Measurements from ENCODE around the gene MICA. TPM values are rescaled to one million over a fixed set of nuclear protein-coding genes. Genes with fewer than 3 reads are reported as not detected.

The MICA gene
- 10 to 100 TPM in 3 of 4 donors, 1 to 10 TPM in 1; 7.8 to 45.3 (median 19.9) TPM for total RNA-seq

GRCh38 chr6:31403283-31404060 is at the start of gene MICA:
MICA (plus strand) TSS chr6:31403595; CDS start chr6:31403633, 38 bp downstream.
- H3K4me3 ChIP-seq = peak within 1 kb of the TSS; percentile 19 to 92 (median 72)
- DNase-seq = peak; percentile 94
- WGBS, 2 donors (ENCODE audit: low coverage in 1 of 2) = 0% methylated on average over 57 of the region's 58 CpGs; no CpG with 5 or more reads in 1 of the 2 donors
- H3K36me3 ChIP-seq = no peaks in the 10 kb centered on the region
- H3K4me1 ChIP-seq = peaks cover 29 to 65% (median 50%) of the 10 kb centered on the region in 4 donors
- H3K9me3 ChIP-seq = no peaks in the 10 kb centered on the region
- in situ Hi-C loops (cut with MboI; ENCODE audit: low pct_ligation_motif_present in 1 of 4, low pct_unique_long_range_greater_than_20kb in 1 of 4, low sequenced_read_pairs in 3 of 4) = loop anchor here in 2 of 4 donors (5.0 kb wide), 1 partner anchor 39 kb away; no protein-coding TSS in a partner anchor
- TF ChIP-seq POLR2A (IDR thresholded peaks at IDR 0.05) (peak; percentile 77), EP300 (IDR thresholded peaks at IDR 0.05; ENCODE audit: low read depth) (no peak), CTCF (IDR thresholded peaks at IDR 0.05) (peak in 2 of 5 experiments; percentile 22 to 42), POLR2AphosphoS5 (IDR thresholded peaks at IDR 0.05) (peak; percentile 81 to 93 (median 88))
- H3K27ac ChIP-seq = peak within 1 kb of the TSS; percentile 98 to 100 (median 99)
- H3K27me3 ChIP-seq = no peaks in the 10 kb centered on the region
- intact Hi-C loops (cut with DNase I; ENCODE audit: low total_unique reads) = no loop called here

GRCh38 chr6:31354158-31354863 is 49.1 kb upstream of the MICA start:
- DNase-seq = no peak
- no peaks in the 10 kb centered on the region for H3K9me3 ChIP-seq
- in situ Hi-C loops (cut with MboI; ENCODE audit: low pct_ligation_motif_present in 1 of 4, low pct_unique_long_range_greater_than_20kb in 1 of 4, low sequenced_read_pairs in 3 of 4) = loop anchor here in 3 of 4 donors (5.0 kb wide), 1 partner anchor 87 kb away; no protein-coding TSS in a partner anchor
- no peak overlapping the region for H3K27ac ChIP-seq
- TF ChIP-seq POLR2A (IDR thresholded peaks at IDR 0.05) (no peak), CTCF (IDR thresholded peaks at IDR 0.05) (no peak), POLR2AphosphoS5 (IDR thresholded peaks at IDR 0.05) (no peak), EP300 (IDR thresholded peaks at IDR 0.05; ENCODE audit: low read depth) (no peak)
- peaks cover 6 to 22% (median 16%) of the 10 kb centered on the region in 4 donors for H3K4me1 ChIP-seq
- intact Hi-C loops (cut with DNase I; ENCODE audit: low total_unique reads) = no loop called here
- no peaks in the 10 kb centered on the region for H3K27me3 ChIP-seq
- H3K4me3 ChIP-seq = peak overlapping the region in 1 of 4 donors; percentile 92
- 61 to 69% methylated on average over 3 to 11 of the region's 11 CpGs for WGBS, 2 donors (ENCODE audit: low coverage in 1 of 2)
- peaks cover 0 to 10% (median 2%) of the 10 kb centered on the region in 4 donors for H3K36me3 ChIP-seq

- H3K9me3 ChIP-seq = no peaks in the 10 kb centered on the region
- peak overlapping the region in 3 of 4 donors; percentile 56 to 92 (median 64) for H3K4me3 ChIP-seq
- H3K36me3 ChIP-seq = peaks cover 0 to 10% (median 2%) of the 10 kb centered on the region in 4 donors
- no peaks in the 10 kb centered on the region for H3K27me3 ChIP-seq
- 74% methylated on average over 10 of the region's 11 CpGs; no CpG with 5 or more reads in 1 of the 2 donors for WGBS, 2 donors (ENCODE audit: low coverage in 1 of 2)
- DNase-seq = no peak
- intact Hi-C loops (cut with DNase I; ENCODE audit: low total_unique reads) = no loop called here
- in situ Hi-C loops (cut with MboI; ENCODE audit: low pct_ligation_motif_present in 1 of 4, low pct_unique_long_range_greater_than_20kb in 1 of 4, low sequenced_read_pairs in 3 of 4) = loop anchor here in 3 of 4 donors (5.0 kb wide), 1 partner anchor 88 kb away; no protein-coding TSS in a partner anchor
- TF ChIP-seq CTCF (IDR thresholded peaks at IDR 0.05) (no peak), POLR2A (IDR thresholded peaks at IDR 0.05) (no peak), POLR2AphosphoS5 (IDR thresholded peaks at IDR 0.05) (no peak), EP300 (IDR thresholded peaks at IDR 0.05; ENCODE audit: low read depth) (no peak)
- H3K27ac ChIP-seq = peak overlapping the region in 2 of 4 donors; percentile 32 to 80
- H3K4me1 ChIP-seq = peaks cover 6 to 22% (median 16%) of the 10 kb centered on the region in 4 donors
Observed at GRCh38 chr6:31354864-31355582, 48.4 kb upstream of the MICA start.
